HCT116 (cell line): ENCODE data around the gene COTL1. TPM values are rescaled to one million over a fixed set of nuclear protein-coding genes. Genes with fewer than 3 reads are reported as not detected.

Source experiments
- ATAC-seq: fragments of 200-7000 bp; cut with Tn5 transposase; 2 replicates; pipeline ENCODE4 v1.9.1; 2020; ENCODE audit warnings: mild to moderate bottlenecking, moderate library complexity
- BruUV-seq: library from RNA; stranded (reverse); fragments of 400-500 nt; replicated peaks from 2 replicates; lab custom pipeline; 2021; lab: Mats Ljungman, UMichigan
- CTCF ChIA-PET: fragments of 300-600 bp; sonication (Branson Sonifier 250); formaldehyde crosslinking; loops from one replicate; lab custom pipeline; 2021; ENCODE audit warnings: antibody characterized with exemption; lab: Charles Lee
- POLR2A ChIA-PET: fragments of 300-600, 350-600 bp; sonication (Branson Sonifier 250); formaldehyde crosslinking; loops from one replicate; lab custom pipeline; 2021; ENCODE audit warnings: antibody characterized with exemption; lab: Charles Lee
- RAD21 ChIA-PET, 2 experiments: fragments of 300-600 bp; sonication (Branson Sonifier 250); formaldehyde crosslinking; loops; one replicate each; lab custom pipeline; 2023; ENCODE audit warnings: low total read pairs in 2 of 2; ENCODE audit not compliant: uncharacterized antibody in 2 of 2, unreplicated experiment in 2 of 2, low non-redundant PET in 1 of 2; lab: Charles Lee
- DNase-seq: peaks from one replicate; pipeline ENCODE4 v3.0.0-alpha.2; 2010; ENCODE audit warnings: low read depth, low spot score
- H2AFZ ChIP-seq: fragments of 200-600 bp; shearing (Covaris generic), sonication (generic); 2 replicates; pipeline ENCODE4 v1.6.1; 2017; ENCODE audit warnings: low read depth, mixed run types, mixed read lengths, antibody characterized with exemption, low read length; ENCODE audit not compliant: poor library complexity, severe bottlenecking
- H3K27ac ChIP-seq: 2 replicates; pipeline ENCODE4 v1.5.1; 2012; ENCODE audit warnings: low read depth, low read length
- H3K27me3 ChIP-seq: fragments of 200-600 bp; sonication (generic); 2 replicates; pipeline ENCODE4 v1.6.1; 2016; ENCODE audit warnings: mixed run types, low read length, mixed read lengths; ENCODE audit not compliant: insufficient read depth
- H3K36me3 ChIP-seq, 2 experiments: fragments of 200-500 bp in 1 of 2; fragments of 200-600 bp in 1 of 2; sonication (Bioruptor generic) in 1 of 2; sonication (generic) in 1 of 2; 2 replicates each; pipeline versions ENCODE4 v1.5.1 to v1.6.1; 2014 to 2016; ENCODE audit warnings: low read length in 2 of 2, inconsistent platforms in 1 of 2, mixed read lengths in 1 of 2, mixed run types in 1 of 2; ENCODE audit not compliant: insufficient read depth in 2 of 2, control insufficient read depth in 1 of 2
- H3K4me1 ChIP-seq, 2 experiments: fragments of 200-600 bp in 1 of 2; sonication (generic) in 1 of 2; 2 replicates each; pipeline versions ENCODE4 v1.5.1 to v1.6.1; 2012 to 2017; ENCODE audit warnings: low read length in 2 of 2, inconsistent platforms in 1 of 2, mild to moderate bottlenecking in 1 of 2, mixed read lengths in 1 of 2, mixed run types in 1 of 2, moderate library complexity in 1 of 2; ENCODE audit not compliant: insufficient read depth in 2 of 2, control insufficient read depth in 1 of 2
- H3K4me2 ChIP-seq: fragments of 200-600 bp; sonication (generic); 2 replicates; pipeline ENCODE4 v1.6.1; 2017; ENCODE audit warnings: mixed run types, low read length, mixed read lengths
- H3K4me3 ChIP-seq, 2 experiments: fragments of 200-600 bp in 1 of 2; sonication (generic) in 1 of 2; replicated peaks in 1 of 2; 2 replicates each; pipeline ENCODE4 v1.5.1; 2011 to 2016; ENCODE audit warnings: low read length in 2 of 2, control low read depth in 1 of 2, low read depth in 1 of 2, mild to moderate bottlenecking in 1 of 2, mixed read lengths in 1 of 2, mixed run types in 1 of 2
- H3K79me2 ChIP-seq: fragments of 200-600 bp; sonication (generic); 2 replicates; pipeline ENCODE4 v1.6.1; 2017; ENCODE audit warnings: mild to moderate bottlenecking, mixed run types, low read length, moderate library complexity, mixed read lengths; ENCODE audit not compliant: insufficient read depth
- H3K9ac ChIP-seq: fragments of 200-600 bp; sonication (generic); 2 replicates; pipeline ENCODE4 v1.6.1; 2016; ENCODE audit warnings: low read length, mixed read lengths
- H3K9me2 ChIP-seq: fragments of 200-600 bp; sonication (generic), shearing (Covaris generic); 2 replicates; pipeline ENCODE4 v1.6.1; 2017; ENCODE audit warnings: mixed run types, mild to moderate bottlenecking, moderate library complexity; ENCODE audit not compliant: insufficient read depth
- H3K9me3 ChIP-seq, 2 experiments: fragments of 200-500 bp in 1 of 2; fragments of 200-600 bp in 1 of 2; sonication (Bioruptor generic) in 1 of 2; sonication (generic) in 1 of 2; 2 replicates each; pipeline ENCODE4 v1.6.1; 2014 to 2017; ENCODE audit warnings: low read length in 2 of 2, mixed read lengths in 2 of 2, inconsistent platforms in 1 of 2, low read depth in 1 of 2, mild to moderate bottlenecking in 1 of 2, mixed run types in 1 of 2, moderate library complexity in 1 of 2; ENCODE audit not compliant: control insufficient read depth in 1 of 2, insufficient read depth in 1 of 2
- H4K20me1 ChIP-seq: fragments of 200-600 bp; sonication (generic), shearing (Covaris generic); 2 replicates; pipeline ENCODE4 v1.6.1; 2017; ENCODE audit warnings: mixed run types, mild to moderate bottlenecking, moderate library complexity; ENCODE audit not compliant: insufficient read depth
- EGR1 ChIP-seq: IDR thresholded peaks from 2 replicates; pipeline ENCODE4 v1.6.1; 2012; ENCODE audit warnings: low read depth
- POLR2A ChIP-seq: IDR thresholded peaks from 2 replicates; pipeline ENCODE4 v1.7.0; 2011; ENCODE audit warnings: borderline replicate concordance; ENCODE audit not compliant: insufficient read depth, insufficient read length; ENCODE audit errors: extremely low read depth
- POLR2AphosphoS5 ChIP-seq: IDR thresholded peaks from 2 replicates; pipeline ENCODE4 v1.6.1; 2011; ENCODE audit warnings: mild to moderate bottlenecking, low read depth, low read length, moderate library complexity
- RAD21 ChIP-seq: IDR thresholded peaks from 2 replicates; pipeline ENCODE4 v1.6.1; 2012; ENCODE audit warnings: low read depth, mild to moderate bottlenecking
- SIN3A ChIP-seq: IDR thresholded peaks from 2 replicates; pipeline ENCODE4 v1.6.1; 2012; ENCODE audit warnings: low read depth
- SP1 ChIP-seq: IDR thresholded peaks from 2 replicates; pipeline ENCODE4 v1.6.1; 2012; ENCODE audit warnings: low read depth
- SRF ChIP-seq: IDR thresholded peaks from 2 replicates; pipeline ENCODE4 v1.6.1; 2012; ENCODE audit warnings: low read depth
- YY1 ChIP-seq: IDR thresholded peaks from 2 replicates; pipeline ENCODE4 v1.6.1; 2011; ENCODE audit warnings: low read length, low read depth, moderate library complexity, mild to moderate bottlenecking; ENCODE audit not compliant: insufficient replicate concordance; ENCODE audit errors: extremely low read depth
- ZFX ChIP-seq: fragments of 450-650 bp; IDR thresholded peaks from 2 replicates; pipeline ENCODE4 v1.6.1; 2017
- ZNF274 ChIP-seq: fragments of 200-500 bp; sonication (Bioruptor generic); IDR thresholded peaks from 2 replicates; pipeline ENCODE4 v1.6.1; 2014; ENCODE audit warnings: mild to moderate bottlenecking, low read depth, low read length, inconsistent platforms
- intact Hi-C: fragments of 100-400 bp; cut with micrococcal nuclease; formaldehyde crosslinking; loops from 2 replicates; pipeline ENCODE4 v1.10.0; 2022
- total RNA-seq: library from RNA; stranded (reverse); gene quantifications from one replicate; pipeline ENCODE4 v1.2.1, GENCODE V29; 2021; ENCODE audit not compliant: unreplicated experiment
- TF ChIP-seq, protein P1 (sequence below): IDR thresholded peaks from 2 replicates; pipeline ENCODE4 v1.6.1; 2012; ENCODE audit warnings: low read depth
- TF ChIP-seq, protein P2 (sequence below): IDR thresholded peaks from 2 replicates; pipeline ENCODE4 v1.6.1; 2012
- TF ChIP-seq, protein P3 (sequence below), 3 experiments: fragments of 200-600 bp in 1 of 3; sonication (generic) in 1 of 3; IDR thresholded peaks in 2 of 3; conservative IDR thresholded peaks in 1 of 3; 2 replicates each; pipeline ENCODE4 v1.5.1; 2012 to 2017; ENCODE audit warnings: low read depth in 2 of 3, low read length in 2 of 3, antibody characterized with exemption in 1 of 3, borderline replicate concordance in 1 of 3, control low read depth in 1 of 3, mild to moderate bottlenecking in 1 of 3, mixed read lengths in 1 of 3, mixed run types in 1 of 3, moderate library complexity in 1 of 3; ENCODE audit not compliant: insufficient read depth in 1 of 3

The COTL1 gene
- total RNA-seq, 1 experiment from 2014 or later = 276 TPM

DNA sequence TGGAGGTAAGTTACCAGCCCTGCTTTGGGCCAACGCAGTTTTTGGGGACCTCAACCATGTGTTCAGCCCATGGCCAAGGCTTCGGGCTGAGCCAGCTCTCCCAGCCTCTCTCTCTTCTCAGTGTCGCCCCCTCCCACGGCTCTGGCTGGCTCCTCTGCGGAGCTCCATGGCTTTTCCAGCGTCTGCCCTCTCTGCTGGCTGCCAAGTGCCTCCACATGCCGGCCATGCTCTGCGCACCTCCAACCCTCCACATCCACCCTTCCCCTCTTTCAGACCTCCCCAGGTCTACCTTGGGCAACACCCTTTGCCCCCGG is 23.2 kb downstream of the COTL1 start:
- no peak overlapping the region for H3K27ac ChIP-seq
- CTCF ChIA-PET = no interaction called here
- H2AFZ ChIP-seq = no peak overlapping the region
- H3K4me3 ChIP-seq = no peak overlapping the region
- RAD21 ChIA-PET = no interaction called here
- ATAC-seq = no peak
- TF ChIP-seq ZNF274 (no peak), SRF (no peak), ZFX (no peak), SIN3A (no peak), SP1 (no peak), YY1 (no peak), EGR1 (no peak), RAD21 (no peak), POLR2AphosphoS5 (no peak), POLR2A (no peak)
- TF ChIP-seq, protein P1, sequence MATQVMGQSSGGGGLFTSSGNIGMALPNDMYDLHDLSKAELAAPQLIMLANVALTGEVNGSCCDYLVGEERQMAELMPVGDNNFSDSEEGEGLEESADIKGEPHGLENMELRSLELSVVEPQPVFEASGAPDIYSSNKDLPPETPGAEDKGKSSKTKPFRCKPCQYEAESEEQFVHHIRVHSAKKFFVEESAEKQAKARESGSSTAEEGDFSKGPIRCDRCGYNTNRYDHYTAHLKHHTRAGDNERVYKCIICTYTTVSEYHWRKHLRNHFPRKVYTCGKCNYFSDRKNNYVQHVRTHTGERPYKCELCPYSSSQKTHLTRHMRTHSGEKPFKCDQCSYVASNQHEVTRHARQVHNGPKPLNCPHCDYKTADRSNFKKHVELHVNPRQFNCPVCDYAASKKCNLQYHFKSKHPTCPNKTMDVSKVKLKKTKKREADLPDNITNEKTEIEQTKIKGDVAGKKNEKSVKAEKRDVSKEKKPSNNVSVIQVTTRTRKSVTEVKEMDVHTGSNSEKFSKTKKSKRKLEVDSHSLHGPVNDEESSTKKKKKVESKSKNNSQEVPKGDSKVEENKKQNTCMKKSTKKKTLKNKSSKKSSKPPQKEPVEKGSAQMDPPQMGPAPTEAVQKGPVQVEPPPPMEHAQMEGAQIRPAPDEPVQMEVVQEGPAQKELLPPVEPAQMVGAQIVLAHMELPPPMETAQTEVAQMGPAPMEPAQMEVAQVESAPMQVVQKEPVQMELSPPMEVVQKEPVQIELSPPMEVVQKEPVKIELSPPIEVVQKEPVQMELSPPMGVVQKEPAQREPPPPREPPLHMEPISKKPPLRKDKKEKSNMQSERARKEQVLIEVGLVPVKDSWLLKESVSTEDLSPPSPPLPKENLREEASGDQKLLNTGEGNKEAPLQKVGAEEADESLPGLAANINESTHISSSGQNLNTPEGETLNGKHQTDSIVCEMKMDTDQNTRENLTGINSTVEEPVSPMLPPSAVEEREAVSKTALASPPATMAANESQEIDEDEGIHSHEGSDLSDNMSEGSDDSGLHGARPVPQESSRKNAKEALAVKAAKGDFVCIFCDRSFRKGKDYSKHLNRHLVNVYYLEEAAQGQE = no peak
- TF ChIP-seq, protein P2, sequence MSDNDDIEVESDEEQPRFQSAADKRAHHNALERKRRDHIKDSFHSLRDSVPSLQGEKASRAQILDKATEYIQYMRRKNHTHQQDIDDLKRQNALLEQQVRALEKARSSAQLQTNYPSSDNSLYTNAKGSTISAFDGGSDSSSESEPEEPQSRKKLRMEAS = no peak
- TF ChIP-seq, protein P3, sequence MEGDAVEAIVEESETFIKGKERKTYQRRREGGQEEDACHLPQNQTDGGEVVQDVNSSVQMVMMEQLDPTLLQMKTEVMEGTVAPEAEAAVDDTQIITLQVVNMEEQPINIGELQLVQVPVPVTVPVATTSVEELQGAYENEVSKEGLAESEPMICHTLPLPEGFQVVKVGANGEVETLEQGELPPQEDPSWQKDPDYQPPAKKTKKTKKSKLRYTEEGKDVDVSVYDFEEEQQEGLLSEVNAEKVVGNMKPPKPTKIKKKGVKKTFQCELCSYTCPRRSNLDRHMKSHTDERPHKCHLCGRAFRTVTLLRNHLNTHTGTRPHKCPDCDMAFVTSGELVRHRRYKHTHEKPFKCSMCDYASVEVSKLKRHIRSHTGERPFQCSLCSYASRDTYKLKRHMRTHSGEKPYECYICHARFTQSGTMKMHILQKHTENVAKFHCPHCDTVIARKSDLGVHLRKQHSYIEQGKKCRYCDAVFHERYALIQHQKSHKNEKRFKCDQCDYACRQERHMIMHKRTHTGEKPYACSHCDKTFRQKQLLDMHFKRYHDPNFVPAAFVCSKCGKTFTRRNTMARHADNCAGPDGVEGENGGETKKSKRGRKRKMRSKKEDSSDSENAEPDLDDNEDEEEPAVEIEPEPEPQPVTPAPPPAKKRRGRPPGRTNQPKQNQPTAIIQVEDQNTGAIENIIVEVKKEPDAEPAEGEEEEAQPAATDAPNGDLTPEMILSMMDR (IDR thresholded peaks at IDR 0.05 in 2 of 3, conservative IDR thresholded peaks at IDR 0.05 in 1 of 3; ENCODE audit: borderline replicate concordance in 1 of 3, insufficient read depth in 1 of 3, low read depth in 2 of 3, low read length in 2 of 3) = no peak
- DNase-seq = no peak
- peaks cover 0 to 4% of the 10 kb centered on the region in 2 experiments; a peak in 2 of 4 replicates for H3K4me1 ChIP-seq
- peaks cover 0 to 7% of the 10 kb centered on the region in 2 experiments; a peak in 1 of 4 replicates for H3K36me3 ChIP-seq
- no peaks in the 10 kb centered on the region; the same call in 1 of the 2 replicates for H4K20me1 ChIP-seq
- intact Hi-C loops = no loop called here
- no TSS peak for BruUV-seq
- H3K9me2 ChIP-seq = no peaks in the 10 kb centered on the region
- POLR2A ChIA-PET = no interaction called here
- H3K9me3 ChIP-seq = no peaks in the 10 kb centered on the region
- no peak overlapping the region for H3K9ac ChIP-seq
- H3K4me2 ChIP-seq = no peak overlapping the region
- H3K27me3 ChIP-seq = no peaks in the 10 kb centered on the region
- H3K79me2 ChIP-seq = peaks cover 82% of the 10 kb centered on the region
